HG03521 (cell line): Measurements from ENCODE around the gene CSNK1G1.
A peak's percentile ranks its signal among the peaks of the same experiment; 100 is the strongest.
"Not testable (repeated sequence)": the region's sequence is repeated elsewhere in the genome, so short reads cannot be mapped to it uniquely, and the experiment has no call there.

Experiments
- ATAC-seq: cut with Tn5 transposase; IDR thresholded peaks from one replicate; pipeline ENCODE4 v1.9.1; 2021; ENCODE audit warnings: mild to moderate bottlenecking, moderate library complexity; ENCODE audit not compliant: unreplicated experiment

CSNK1G1 gene

GRCh38 chr15:64355944-64356709, at the start of gene CSNK1G1:
Gene CSNK1G1, minus strand, starts transcription at chr15:64356173. Its CDS starts 55,674 bp downstream, at chr15:64300499.
- ATAC-seq: peak; percentile 98

- no peak for ATAC-seq
Observed at GRCh38 chr15:64400583-64400982, 44.6 kb upstream of the CSNK1G1 start.

GRCh38 chr15:64398575-64398974, 42.6 kb upstream of the CSNK1G1 start:
- no peak for ATAC-seq

GRCh38 chr15:64396789-64397188, 40.8 kb upstream of the CSNK1G1 start:
- no peak for ATAC-seq

GRCh38 chr15:64392471-64392870, 36.5 kb upstream of the CSNK1G1 start:
- not testable (repeated sequence) for ATAC-seq

- no peak for ATAC-seq
Observed at GRCh38 chr15:64389036-64389435, 33.1 kb upstream of the CSNK1G1 start.

GRCh38 chr15:64387562-64388168, 31.7 kb upstream of the CSNK1G1 start, which contains the start of gene TRIP4:
Gene TRIP4, plus strand, starts transcription at chr15:64387836. Its CDS starts 28 bp downstream, at chr15:64387864.
- peak; percentile 97 for ATAC-seq

GRCh38 chr15:64386291-64386690, 30.3 kb upstream of the CSNK1G1 start:
- no peak for ATAC-seq

- ATAC-seq: no peak
Observed at GRCh38 chr15:64383760-64384159, 27.8 kb upstream of the CSNK1G1 start.

GRCh38 chr15:64381000-64381751, 25.2 kb upstream of the CSNK1G1 start, which contains the start of gene PCLAF:
Gene PCLAF, minus strand, starts transcription at chr15:64381441. Its CDS starts 70 bp downstream, at chr15:64381371.
- peak; percentile 93 for ATAC-seq

- not testable (repeated sequence) for ATAC-seq
Observed at GRCh38 chr15:64380130-64380870, 24.3 kb upstream of the CSNK1G1 start.

GRCh38 chr15:64379216-64379960, 23.4 kb upstream of the CSNK1G1 start:
- no peak for ATAC-seq

- ATAC-seq: no peak
Observed at GRCh38 chr15:64373360-64373759, 17.4 kb upstream of the CSNK1G1 start.

GRCh38 chr15:64371383-64371782, 15.4 kb upstream of the CSNK1G1 start:
- ATAC-seq: not testable (repeated sequence)

GRCh38 chr15:64369078-64369607, 13.2 kb upstream of the CSNK1G1 start:
- ATAC-seq: no peak

GRCh38 chr15:64361259-64361658, 5.3 kb upstream of the CSNK1G1 start:
- ATAC-seq: no peak

- ATAC-seq: no peak
Observed at GRCh38 chr15:64356710-64357040, 702 bp upstream of the CSNK1G1 start.

GRCh38 chr15:64355348-64355943, 527 bp downstream of the CSNK1G1 start:
- ATAC-seq: peak; percentile 14

- ATAC-seq: no peak
Observed at GRCh38 chr15:64354688-64355344, 1.2 kb downstream of the CSNK1G1 start.
